ENCODE measurements around the gene AAGAB.

Gene AAGAB

GRCh38 chr15:67183443-67184169 lies 70.9 kb downstream of the AAGAB start:
- TF ChIP-seq CTCF (IDR thresholded peaks at IDR 0.05): no peak

GRCh38 chr15:67181221-67181639 lies 73.2 kb downstream of the AAGAB start:
- TF ChIP-seq CTCF (IDR thresholded peaks at IDR 0.05): no peak

GRCh38 chr15:67180514-67181191 lies 73.8 kb downstream of the AAGAB start:
- TF ChIP-seq CTCF (IDR thresholded peaks at IDR 0.05): no peak

GRCh38 chr15:67180035-67180434 lies 74.4 kb downstream of the AAGAB start:
- TF ChIP-seq CTCF (IDR thresholded peaks at IDR 0.05): no peak

GRCh38 chr15:67179411-67179995 lies 75.0 kb downstream of the AAGAB start:
- no peak for TF ChIP-seq CTCF (IDR thresholded peaks at IDR 0.05)

- TF ChIP-seq CTCF (IDR thresholded peaks at IDR 0.05): no peak
Measured at GRCh38 chr15:67178569-67179210, 75.8 kb downstream of the AAGAB start.

GRCh38 chr15:67177752-67178151 lies 76.7 kb downstream of the AAGAB start:
- TF ChIP-seq CTCF (IDR thresholded peaks at IDR 0.05): no peak

Measured in LNCAP (cell line).